Caki2 (cell line): Measurements from ENCODE around the gene RBP2. TPM values are rescaled to one million over a fixed set of nuclear protein-coding genes. Genes with fewer than 3 reads are reported as not detected.
A peak's percentile ranks its signal among the peaks of the same experiment; 100 is the strongest.

Source experiments
- DNase-seq: peaks from one replicate; pipeline ENCODE4 v3.0.0-alpha.2; 2015; ENCODE audit warnings: low read depth
- in situ Hi-C: cut with HindIII; loops from 2 replicates; pipeline ENCODE4 v1.10.0; 2016; ENCODE audit warnings: low sequenced_read_pairs, low pct_unique_long_range_greater_than_20kb, mixed read lengths
- total RNA-seq: library from RNA; depleted of rRNA; stranded (reverse); fragments of >200 nt; shearing (Covaris generic); gene quantifications from 2 replicates; pipeline ENCODE4 v1.2.3, GENCODE V29; 2014; ENCODE audit warnings: low replicate concordance

Gene RBP2
- total RNA-seq, 1 experiment from 2014 or later = not detected

DNA sequence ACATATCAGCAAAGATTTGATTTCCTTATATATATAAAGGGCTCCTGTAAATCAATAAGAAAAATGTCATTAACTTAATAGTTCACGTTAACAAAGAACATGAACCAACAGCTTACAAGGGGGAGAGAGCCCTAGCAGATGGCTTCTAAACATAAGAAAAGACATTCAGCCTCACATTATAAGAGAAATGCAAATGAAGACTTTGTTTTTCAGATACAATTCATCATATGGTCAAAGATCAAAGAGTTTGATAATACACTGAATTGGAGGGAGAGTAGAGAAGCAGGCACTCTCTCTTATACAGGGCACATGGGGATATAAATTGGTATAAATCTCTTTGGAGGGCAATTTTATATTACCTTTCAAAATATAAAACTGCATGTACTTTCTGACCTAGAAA lies 21.1 kb downstream of the RBP2 start:
- no peak for DNase-seq
- in situ Hi-C loops = no loop called here

DNA sequence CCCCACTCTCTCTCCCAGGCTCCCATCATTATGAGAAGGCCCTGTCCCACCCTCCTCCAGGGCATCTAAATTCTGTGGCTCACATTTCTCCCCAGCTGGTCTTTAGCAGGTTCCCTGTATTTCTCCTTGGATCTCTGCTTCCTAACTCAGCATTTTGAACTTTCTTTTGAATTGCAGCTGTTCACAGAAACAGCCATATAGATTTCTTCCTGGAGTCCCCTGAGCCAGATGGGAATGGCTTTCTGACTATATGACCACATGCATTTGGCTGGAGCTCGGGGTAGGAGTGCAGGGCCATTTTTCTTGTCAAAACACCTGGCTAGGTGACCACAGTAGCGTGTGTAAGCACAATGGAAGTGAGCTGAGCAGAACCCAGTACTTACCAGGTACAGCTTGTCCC lies 22.0 kb downstream of the RBP2 start:
- DNase-seq = no peak
- in situ Hi-C loops = no loop called here

DNA sequence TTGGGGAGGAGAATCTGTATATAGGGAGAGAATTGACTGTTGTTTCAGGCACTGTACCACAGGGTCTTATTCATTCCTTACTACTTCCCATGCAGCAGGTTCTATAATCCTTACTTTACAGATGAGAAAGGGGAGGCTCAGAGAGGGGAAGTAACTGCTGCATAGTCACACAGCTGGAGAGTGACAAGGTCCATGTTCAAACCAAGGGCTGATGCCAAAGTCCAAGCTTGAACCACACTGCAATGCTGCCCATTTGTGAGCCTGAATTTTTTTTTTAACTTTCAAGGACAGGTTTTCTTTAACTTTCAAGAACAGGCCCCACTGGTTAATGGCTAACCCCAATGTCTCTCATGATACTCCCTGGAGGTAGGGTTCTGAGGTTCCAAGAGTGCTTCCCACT lies 26.2 kb downstream of the RBP2 start:
- DNase-seq = no peak
- in situ Hi-C loops = no loop called here

DNA sequence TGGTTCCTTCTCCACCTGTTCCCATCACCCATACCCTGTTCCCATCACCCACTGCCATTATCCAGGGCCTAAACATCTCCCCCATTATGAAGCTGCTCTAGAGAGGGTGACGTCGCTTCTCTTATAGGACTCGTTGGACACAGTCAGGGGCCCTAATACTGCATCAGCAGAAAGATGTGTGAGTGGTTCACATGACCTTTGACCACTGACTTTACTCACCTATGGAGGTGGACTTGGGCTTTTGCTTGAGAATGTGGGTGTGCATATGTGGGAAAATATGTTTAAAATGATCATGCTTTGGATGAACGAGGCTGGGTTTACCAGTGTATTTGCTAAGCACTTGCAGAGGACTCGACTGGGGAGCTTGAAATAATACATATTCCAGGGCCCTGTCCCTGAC lies 26.8 kb downstream of the RBP2 start:
- no peak for DNase-seq
- in situ Hi-C loops = no loop called here

DNA sequence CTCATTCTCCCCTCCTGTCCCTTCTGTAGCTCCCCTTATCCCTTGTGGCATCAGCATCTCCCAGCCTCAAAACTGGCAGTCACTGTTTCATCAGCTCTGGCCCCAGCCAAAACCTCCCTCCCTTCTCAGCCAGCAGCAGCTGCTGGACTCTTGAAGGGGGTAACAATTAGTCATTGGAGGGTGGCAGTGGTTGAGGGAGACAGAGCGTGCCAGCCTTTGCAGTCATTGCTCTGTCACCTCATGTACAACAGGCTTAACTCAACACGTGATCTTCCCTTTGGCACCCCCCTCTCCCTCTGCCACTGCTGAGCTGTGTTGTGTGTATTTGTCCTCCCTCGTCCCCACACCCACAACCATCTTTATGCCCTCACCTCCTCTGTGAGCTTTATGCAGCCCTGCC lies 28.2 kb downstream of the RBP2 start:
- in situ Hi-C loops = no loop called here
- no peak for DNase-seq

DNA sequence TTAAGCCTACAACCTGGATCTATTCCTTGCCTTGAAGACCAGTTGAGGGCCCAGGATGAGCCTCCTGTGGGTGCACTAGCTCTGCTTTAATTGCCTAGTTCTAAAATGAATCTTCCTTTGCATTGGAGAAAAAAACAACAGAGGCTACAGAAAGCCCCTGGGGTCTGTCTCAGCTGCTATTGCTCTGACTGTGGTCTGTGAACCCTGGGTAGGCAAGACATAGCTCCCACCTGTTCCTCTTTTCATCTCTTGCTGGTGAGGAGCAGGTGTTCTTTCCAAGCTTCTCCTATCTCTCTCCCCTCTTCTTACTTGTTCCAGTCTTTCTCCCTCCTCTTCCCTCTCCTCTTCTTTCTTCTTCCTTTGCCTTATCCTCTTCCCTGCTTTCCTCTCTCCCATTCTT lies 28.8 kb downstream of the RBP2 start:
- DNase-seq = no peak
- in situ Hi-C loops = no loop called here

DNA sequence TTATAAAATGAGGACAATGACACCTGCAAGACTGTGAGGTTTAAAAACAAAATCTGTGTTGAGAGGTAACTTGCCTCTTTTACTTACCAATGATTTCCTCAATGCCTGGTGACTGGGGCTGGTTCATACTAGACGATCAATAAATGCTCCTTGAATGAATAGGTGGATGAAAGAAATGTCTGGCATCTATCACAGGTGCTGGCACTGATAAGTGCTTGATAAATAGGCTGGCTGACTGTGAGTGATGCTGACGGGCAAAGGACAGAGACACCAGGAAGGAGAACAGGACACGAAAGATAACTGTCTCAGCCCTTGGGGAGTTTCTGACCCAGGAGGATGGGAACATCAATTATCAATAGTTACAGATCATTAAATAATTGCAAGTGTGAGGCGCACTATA lies 31.9 kb downstream of the RBP2 start:
- DNase-seq = no peak
- in situ Hi-C loops = no loop called here

DNA sequence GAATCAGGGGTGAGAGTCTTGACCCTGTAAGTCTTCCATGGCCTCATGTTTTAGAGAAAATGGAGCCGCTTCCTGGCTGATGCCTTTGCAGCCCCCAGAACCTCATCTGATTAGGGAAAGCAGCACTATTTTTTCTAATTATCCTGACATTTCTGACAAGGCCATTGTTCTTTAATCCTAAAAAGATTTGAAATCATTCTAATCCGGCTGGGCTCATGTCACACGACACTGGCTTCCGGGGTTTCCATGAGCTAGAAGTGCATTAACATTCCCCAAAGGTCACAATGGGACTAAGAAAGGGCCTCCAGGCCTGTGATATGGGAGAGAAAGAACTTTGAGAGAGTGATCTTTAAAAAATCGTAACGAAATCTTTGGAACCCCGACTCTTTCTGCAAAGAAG lies 33.1 kb downstream of the RBP2 start:
- in situ Hi-C loops = no loop called here

DNA sequence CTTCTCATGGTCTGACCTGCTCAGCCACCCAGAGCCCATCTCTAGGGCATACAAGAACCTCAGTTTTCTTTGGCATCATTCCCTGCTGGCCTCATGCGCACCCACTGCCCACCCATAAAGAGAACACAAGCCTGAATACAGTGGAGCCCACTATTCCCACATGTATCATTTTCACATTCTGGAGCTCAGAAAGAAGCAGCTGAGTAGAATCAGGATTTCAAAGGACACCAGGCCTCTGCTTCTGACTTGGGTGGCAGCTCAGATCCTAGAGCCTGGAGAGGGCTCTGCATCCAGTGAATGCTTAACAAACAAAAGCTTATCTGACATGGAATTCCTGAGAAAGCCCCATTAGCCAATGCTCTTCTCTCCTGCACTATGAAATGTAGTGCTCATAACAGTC lies 34.7 kb downstream of the RBP2 start:
- in situ Hi-C loops = no loop called here

More for the DNA sequence above, 33.1 kb downstream of the RBP2 start:
- DNase-seq = no peak

DNA sequence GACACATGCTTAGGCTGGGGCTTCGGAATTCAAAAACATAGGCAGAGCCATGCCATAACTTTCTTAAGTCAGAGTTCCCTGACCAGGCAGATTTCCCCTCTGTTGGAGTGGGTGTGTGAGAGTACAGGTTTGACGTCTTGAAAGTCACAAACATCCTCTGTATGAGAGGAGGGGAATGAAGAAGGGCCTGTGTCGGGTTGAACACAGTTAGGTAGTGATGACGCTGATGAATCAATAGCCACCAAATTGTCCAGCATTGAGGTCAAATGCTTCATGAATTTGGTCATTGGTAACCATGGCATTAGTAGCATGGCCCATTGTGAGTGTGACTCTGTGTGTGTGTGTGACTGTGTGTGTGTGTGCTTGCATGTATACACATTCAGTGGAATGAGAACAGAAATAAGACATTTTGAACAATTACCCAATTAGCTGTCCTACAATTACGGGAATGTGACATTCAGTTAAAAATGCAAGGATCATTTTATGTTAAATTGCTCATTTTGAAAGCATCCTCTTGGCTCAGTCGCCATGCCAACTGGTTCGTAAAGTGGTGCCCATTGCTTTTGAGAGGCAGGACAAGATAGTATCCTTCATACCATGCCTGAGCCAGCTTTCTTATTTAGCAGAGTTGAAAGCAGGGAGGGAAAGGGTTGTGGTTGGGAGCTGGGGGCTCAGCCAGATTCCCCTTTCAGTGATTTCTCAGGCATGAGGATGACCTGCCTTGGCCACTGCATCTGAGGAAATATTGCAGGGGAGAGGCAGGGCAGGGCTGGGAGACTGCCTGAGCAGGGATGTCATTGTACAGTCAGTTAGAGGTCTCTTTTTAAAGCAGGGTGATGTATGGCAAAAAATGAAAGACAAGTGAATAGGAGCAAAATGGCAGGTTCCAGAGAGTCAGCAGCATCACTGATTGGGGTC lies 35.4 kb downstream of the RBP2 start:
- DNase-seq = no peak
- in situ Hi-C loops = no loop called here

More for the DNA sequence above, 34.7 kb downstream of the RBP2 start:
- no peak for DNase-seq

DNA sequence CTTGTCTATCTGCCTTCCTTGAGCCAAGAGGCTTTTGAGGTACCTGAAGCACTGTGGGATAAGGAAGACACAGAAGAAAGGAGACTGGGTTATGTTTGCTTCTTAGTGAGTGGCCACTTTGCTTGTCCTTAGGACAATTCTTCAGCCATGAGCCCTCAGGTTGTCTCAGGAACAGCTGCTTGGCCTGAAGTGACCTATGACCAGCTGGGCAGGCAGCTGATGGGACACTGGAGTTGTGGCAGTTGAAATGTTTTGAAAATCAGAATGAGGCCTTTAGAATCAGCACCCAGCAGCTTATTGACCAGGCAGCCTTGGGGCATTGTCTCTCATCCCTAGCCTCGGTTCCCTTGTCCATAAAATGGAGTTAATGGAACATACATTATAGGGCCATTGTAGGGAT lies 37.0 kb downstream of the RBP2 start:
- in situ Hi-C loops = no loop called here
- no peak for DNase-seq

DNA sequence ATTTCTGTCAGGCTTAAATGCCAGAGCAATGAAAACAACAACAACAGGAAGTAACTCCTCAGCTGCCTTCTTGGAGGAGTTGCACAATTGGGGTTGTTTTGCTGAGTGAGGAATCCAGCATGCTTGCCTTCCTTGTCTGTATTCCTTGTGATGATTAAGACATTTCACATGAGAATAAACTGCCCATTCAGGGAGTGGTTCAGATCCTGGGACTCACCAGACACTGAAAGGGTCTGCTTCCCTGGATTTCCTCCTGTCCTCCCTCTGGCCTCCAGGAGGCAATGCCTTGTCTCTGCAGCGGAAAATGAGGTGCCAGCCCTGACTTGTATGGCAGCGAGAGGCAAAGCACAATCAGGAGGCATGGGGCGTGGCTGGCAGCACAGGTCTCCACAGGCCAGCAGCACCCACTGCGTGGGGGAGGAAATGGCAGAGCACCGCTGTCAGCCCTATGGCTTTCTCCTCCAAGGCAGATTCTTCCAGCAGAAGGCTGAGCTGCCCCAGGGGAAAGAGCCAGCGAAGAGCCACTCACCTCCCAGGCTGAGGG lies 41.5 kb downstream of the RBP2 start:
- DNase-seq = peak; percentile 27
- in situ Hi-C loops = no loop called here

DNA sequence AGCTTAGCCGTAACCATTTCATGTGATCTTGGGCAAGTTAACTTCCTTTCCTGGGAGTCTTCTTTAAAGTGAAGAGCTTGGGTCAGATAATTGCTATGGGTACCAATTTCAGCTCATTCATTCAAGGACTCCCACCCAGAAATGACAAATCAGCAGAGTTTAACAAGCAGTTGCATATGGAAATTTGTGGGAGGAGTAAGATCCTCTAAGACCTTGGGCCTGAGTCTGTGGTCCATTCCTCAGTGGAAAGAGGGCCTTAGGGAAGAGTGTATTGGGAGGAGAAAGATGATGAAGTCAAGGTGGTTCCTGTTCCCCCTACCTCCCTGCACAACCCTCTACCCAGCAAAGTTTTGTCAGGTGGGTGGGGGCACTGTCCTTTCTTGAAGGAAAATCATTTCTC lies 42.1 kb downstream of the RBP2 start:
- DNase-seq = no peak
- in situ Hi-C loops = no loop called here

DNA sequence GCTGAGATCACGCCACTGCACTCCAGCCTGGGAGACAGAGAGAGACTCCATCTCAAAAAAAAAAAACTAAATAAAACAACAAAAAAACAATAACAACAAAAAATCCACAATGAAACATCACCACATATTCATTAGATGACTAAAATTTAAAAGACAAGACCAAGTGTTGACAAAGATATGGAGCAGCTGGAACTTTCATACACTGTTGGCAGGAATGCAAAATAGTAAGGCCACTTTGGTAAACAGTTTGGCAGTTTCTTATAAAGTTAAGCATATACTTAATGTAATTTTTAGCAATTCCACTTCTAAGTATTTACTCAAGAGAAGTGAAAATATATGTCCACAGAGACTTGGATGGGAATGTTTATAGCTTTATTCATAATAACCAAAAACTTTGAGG lies 43.2 kb downstream of the RBP2 start:
- DNase-seq = no peak
- in situ Hi-C loops = no loop called here

DNA sequence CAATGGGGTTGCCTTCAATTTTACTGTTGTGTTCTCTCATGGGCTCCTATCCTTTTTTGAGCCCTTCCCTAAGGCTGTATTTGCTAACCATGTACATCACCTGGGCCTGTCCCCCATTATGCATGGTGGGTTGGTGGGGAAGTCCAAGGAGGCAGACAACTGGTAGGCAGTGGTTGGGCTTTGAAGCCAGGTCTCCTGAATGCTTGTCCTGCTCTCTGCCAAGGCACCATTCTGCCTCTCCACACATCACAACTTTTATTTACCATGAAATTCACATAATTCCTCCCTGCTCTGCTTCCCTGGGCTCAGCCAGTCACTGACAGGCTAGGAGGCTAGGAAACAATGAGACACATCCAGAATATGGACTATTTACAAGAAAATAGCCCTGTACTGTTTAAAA lies 45.8 kb downstream of the RBP2 start:
- in situ Hi-C loops = no loop called here
- DNase-seq = no peak

DNA sequence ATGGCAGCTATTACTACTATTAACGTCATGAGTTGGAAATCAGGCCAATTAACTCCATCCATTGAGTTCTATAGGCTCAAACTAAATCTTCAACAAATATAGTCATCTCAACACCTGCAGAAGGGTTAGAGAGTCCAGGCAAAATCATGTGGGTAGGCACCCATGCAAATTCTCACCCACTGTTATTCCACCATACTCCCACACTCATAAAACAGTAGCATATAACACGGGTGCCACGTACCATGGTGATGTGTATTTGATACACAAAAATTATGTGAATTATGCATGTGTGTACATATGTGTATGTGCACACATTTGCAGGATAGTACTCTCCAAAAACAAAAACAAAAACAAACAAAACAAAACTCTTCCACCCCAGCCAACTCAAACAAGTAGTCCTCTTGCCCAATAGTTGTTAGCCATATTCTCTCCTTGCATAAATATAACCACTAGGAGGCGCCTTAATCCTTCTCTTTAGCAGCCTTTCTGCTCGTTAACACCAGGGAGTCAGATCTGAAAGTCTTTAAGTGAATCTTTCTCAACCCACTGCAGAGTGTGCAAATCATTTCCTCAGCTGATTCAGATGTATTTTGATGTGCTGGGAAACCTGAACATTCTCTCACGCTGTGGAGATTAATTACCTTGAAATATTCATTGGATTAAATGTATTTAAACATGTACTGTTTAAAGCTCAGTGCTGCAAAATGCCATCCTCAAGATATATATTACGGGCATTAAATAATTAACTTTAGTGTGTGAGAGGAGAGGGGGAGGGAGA lies 48.8 kb downstream of the RBP2 start:
- in situ Hi-C loops = no loop called here
- peak; percentile 72 for DNase-seq

DNA sequence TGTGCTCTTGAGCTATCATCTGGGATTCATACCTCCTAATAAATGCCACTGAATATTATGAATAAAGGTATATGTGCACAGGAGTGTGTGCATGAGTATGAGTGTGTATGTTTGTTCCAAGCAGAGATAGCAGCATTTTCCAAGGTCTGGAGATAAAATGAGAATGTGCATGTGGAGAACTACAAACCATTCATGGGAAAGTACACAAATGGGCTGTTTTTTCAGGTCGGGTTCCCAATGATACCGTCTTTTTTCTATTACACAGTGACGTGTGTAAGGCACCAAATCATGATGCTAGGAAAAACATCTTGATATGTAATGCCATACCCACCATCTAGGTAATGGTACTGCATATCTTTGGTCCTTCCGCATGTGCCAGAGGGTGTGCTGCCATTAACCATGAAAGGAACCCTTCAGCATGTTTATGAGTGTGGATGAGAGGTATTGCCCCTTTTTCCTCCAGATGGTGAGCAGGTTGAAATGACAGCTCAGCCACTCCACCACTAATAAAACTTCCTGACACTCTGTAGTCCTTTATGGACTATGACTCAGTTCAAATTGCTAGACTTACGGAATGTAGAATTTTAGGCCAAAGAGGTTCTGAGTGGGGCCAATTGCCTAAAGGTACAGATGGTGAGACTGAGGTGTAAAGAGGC lies 50.4 kb downstream of the RBP2 start:
- in situ Hi-C loops = no loop called here
- no peak for DNase-seq

DNA sequence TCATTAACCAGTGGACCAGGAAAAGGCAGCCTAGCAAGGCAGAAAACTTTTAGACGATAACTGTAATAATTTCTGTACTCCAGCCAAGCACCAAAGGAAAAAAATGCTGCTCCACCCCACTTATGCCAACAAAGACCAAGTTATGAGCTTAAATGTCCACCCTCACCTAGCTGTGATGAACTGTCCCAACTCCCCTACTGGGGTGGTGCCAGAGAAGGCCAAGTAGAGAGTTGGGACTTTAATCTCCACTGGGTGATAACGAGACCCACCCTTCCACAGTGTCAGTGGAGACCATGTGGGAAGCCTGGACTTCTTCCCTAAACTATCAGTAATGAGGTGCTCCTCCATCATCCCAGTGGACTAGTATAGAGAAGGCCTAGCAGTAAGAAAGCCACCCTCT lies 53.1 kb downstream of the RBP2 start:
- in situ Hi-C loops = no loop called here
- DNase-seq = no peak

DNA sequence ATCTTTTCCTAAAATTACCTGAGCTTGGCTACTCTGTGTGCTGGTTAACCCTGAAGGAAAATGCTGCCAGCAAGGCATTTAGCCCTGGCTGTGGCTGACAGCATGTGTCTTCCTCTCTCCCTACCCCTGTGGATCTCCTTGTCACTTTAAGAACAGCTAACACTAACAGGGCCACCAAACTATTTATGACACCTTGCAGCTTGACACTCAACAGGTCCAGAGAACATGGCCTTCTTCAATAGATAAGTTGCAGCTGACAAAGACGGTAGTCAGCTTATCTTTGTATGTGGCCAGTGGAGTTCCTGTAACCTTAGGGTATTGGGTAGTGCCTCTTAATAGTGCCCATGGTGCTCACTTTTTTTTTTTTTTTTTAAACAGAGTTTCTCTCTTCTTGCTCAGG lies 54.9 kb downstream of the RBP2 start:
- in situ Hi-C loops = no loop called here
- DNase-seq = no peak
